ENCODE data around the gene WDSUB1. TPM values are rescaled to one million over a fixed set of nuclear protein-coding genes. Genes with fewer than 3 reads are reported as not detected.

The WDSUB1 gene
- total and polyA plus RNA-seq, 2 donors (not counting 3 experiments of a cell fraction or from before 2014, with no cell fraction given): 4.0 to 4.8 TPM

GRCh38 chr2:159206736-159207380 is 79.6 kb downstream of the WDSUB1 start:
- no peaks in the 10 kb centered on the region for H3K4me1 ChIP-seq (ENCODE audit: control insufficient read depth, extremely low read depth, insufficient read depth, low read length)
- DNase-seq (ENCODE audit: low read depth, low spot score) (no peak), FAIRE-seq (no peak)
- no peak overlapping the region for H3K9ac ChIP-seq (replicated peaks; ENCODE audit: extremely low read depth, insufficient read depth, low read length)
- no peak overlapping the region for H3K4me2 ChIP-seq (ENCODE audit: insufficient read depth, low read length)
- H3K9me3 ChIP-seq (replicated peaks; ENCODE audit: control insufficient read depth, insufficient read depth, low read length): no peaks in the 10 kb centered on the region
- TF ChIP-seq EZH2 (IDR thresholded peaks at IDR 0.05; ENCODE audit: borderline replicate concordance, low read depth, low read length, severe bottlenecking): no peak
- no peak for TF ChIP-seq FOS (IDR thresholded peaks at IDR 0.05; ENCODE audit: borderline replicate concordance, insufficient read depth, low read length)
- TF ChIP-seq JUN (IDR thresholded peaks at IDR 0.05; ENCODE audit: borderline replicate concordance, insufficient read depth, insufficient read length, low read depth): no peak
- no peak for TF ChIP-seq MAX (IDR thresholded peaks at IDR 0.05; ENCODE audit: insufficient read depth, insufficient read length)
- no peak for TF ChIP-seq GATA2 (IDR thresholded peaks at IDR 0.05; ENCODE audit: insufficient read depth, insufficient read length, low read depth, low read length)
- TF ChIP-seq MYC (IDR thresholded peaks at IDR 0.05; ENCODE audit: low read depth, low read length): no peak
- TF ChIP-seq POLR2AphosphoS5 (IDR thresholded peaks at IDR 0.05; ENCODE audit: insufficient read depth, low read depth, low read length): no peak
- no peak for TF ChIP-seq POLR2A (IDR thresholded peaks at IDR 0.05; ENCODE audit: low read depth, low read length)
- no peak for TF ChIP-seq CTCF (IDR thresholded peaks at IDR 0.05; ENCODE audit: extremely low read depth in 1 of 2, insufficient read depth in 1 of 2, low read depth in 1 of 2, low read length in 2 of 2)
- H3K27me3 ChIP-seq (ENCODE audit: control insufficient read depth in 2 of 2, insufficient read depth in 2 of 2, low read length in 2 of 2): no peaks in the 10 kb centered on the region
- CTCF ChIA-PET: interaction anchor here (1.2 kb wide), 1 partner anchor 471 kb away, joined by 4 read pairs; no protein-coding TSS in a partner anchor
- no peaks in the 10 kb centered on the region for H4K20me1 ChIP-seq (replicated peaks; ENCODE audit: control insufficient read depth, extremely low read depth, insufficient read depth, low read length)
- POLR2A ChIA-PET: no interaction called here
- BruUV-seq (replicated peaks): no TSS peak
- H3K36me3 ChIP-seq (ENCODE audit: control insufficient read depth in 2 of 2, extremely low read depth in 1 of 2, insufficient read depth in 2 of 2, low read length in 2 of 2): peaks cover 0 to 20% of the 10 kb centered on the region in 2 experiments
- no peaks in the 10 kb centered on the region for H3K9me1 ChIP-seq (replicated peaks; ENCODE audit: control insufficient read depth, extremely low read depth, insufficient read depth, low read length)
- intact Hi-C loops (cut with micrococcal nuclease) (no loop called here), dilution Hi-C loops (cut with MboI; ENCODE audit: extremely low pct_ligation_motif_present, low sequenced_read_pairs) (no loop called here)
- no peak overlapping the region for H3K27ac ChIP-seq (ENCODE audit: insufficient read depth, low read depth, low read length)
- no peaks in the 10 kb centered on the region for H3K79me2 ChIP-seq (ENCODE audit: control insufficient read depth, insufficient read depth, low read length)
- no peak overlapping the region for H3K4me3 ChIP-seq (replicated peaks in 1 of 3; ENCODE audit: insufficient read depth in 1 of 3, low read depth in 1 of 3, low read length in 3 of 3)
- no peak overlapping the region for H2AFZ ChIP-seq (ENCODE audit: low read depth, low read length)
